SK-N-SH treated with all-trans-retinoic acid at 6 μM for 48 hours (cell line): ENCODE data around the gene LUC7L2.

Experiments used
- ARNTL ChIP-seq: fragments of 450-650 bp; formaldehyde crosslinking; IDR thresholded peaks from 2 replicates; pipeline ENCODE4 v1.5.0; 2020; ENCODE audit warnings: low read depth, mild to moderate bottlenecking, moderate library complexity, borderline replicate concordance
- ESRRG ChIP-seq: fragments of 250-450 bp; sonication (Bioruptor Pico); IDR thresholded peaks from 2 replicates; pipeline ENCODE4 v1.6.1; 2021; ENCODE audit warnings: mild to moderate bottlenecking
- PPARA ChIP-seq: fragments of 250-450 bp; sonication (Bioruptor Pico); IDR thresholded peaks from 2 replicates; pipeline ENCODE4 v1.5.0; 2020; ENCODE audit warnings: mild to moderate bottlenecking, borderline replicate concordance
- TF ChIP-seq, protein P1 (sequence below): fragments of 250-450 bp; sonication (Bioruptor Pico); IDR thresholded peaks from 2 replicates; pipeline ENCODE4 v1.5.1; 2021; ENCODE audit warnings: mild to moderate bottlenecking, moderate library complexity
- TF ChIP-seq, protein P2 (sequence below): fragments of 250-450 bp; sonication (Bioruptor Pico); IDR thresholded peaks from 2 replicates; pipeline ENCODE4 v1.8.0; 2020; ENCODE audit warnings: mild to moderate bottlenecking, moderate library complexity, borderline replicate concordance

DNA sequence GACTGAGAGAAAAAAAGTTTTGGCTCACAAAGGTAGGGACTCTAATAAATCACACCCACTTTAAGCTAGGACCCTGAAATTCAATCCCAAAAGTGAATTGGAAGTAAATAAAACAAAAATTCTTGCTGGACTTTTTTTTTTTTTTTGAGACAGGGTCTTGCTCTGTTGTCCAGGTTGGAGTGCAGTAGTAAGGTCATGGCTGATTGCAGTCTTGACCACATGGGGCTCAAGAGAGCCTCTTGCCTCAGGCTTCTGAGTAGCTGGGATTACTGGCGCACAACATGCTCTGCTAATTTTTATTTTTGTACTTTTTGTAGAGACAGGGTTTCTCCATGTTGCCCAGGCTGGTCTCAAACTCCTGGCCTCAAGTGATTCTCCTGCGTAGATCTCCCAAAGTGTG is 5.0 kb upstream of the LUC7L2 start:
- TF ChIP-seq PPARA (CRISPR knock-in tag) (no peak), ESRRG (CRISPR knock-in tag) (no peak), ARNTL (CRISPR knock-in tag) (no peak)
- TF ChIP-seq, protein P1, sequence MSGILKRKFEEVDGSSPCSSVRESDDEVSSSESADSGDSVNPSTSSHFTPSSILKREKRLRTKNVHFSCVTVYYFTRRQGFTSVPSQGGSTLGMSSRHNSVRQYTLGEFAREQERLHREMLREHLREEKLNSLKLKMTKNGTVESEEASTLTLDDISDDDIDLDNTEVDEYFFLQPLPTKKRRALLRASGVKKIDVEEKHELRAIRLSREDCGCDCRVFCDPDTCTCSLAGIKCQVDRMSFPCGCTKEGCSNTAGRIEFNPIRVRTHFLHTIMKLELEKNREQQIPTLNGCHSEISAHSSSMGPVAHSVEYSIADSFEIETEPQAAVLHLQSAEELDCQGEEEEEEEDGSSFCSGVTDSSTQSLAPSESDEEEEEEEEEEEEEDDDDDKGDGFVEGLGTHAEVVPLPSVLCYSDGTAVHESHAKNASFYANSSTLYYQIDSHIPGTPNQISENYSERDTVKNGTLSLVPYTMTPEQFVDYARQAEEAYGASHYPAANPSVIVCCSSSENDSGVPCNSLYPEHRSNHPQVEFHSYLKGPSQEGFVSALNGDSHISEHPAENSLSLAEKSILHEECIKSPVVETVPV (CRISPR knock-in tag) = no peak
- TF ChIP-seq, protein P2, sequence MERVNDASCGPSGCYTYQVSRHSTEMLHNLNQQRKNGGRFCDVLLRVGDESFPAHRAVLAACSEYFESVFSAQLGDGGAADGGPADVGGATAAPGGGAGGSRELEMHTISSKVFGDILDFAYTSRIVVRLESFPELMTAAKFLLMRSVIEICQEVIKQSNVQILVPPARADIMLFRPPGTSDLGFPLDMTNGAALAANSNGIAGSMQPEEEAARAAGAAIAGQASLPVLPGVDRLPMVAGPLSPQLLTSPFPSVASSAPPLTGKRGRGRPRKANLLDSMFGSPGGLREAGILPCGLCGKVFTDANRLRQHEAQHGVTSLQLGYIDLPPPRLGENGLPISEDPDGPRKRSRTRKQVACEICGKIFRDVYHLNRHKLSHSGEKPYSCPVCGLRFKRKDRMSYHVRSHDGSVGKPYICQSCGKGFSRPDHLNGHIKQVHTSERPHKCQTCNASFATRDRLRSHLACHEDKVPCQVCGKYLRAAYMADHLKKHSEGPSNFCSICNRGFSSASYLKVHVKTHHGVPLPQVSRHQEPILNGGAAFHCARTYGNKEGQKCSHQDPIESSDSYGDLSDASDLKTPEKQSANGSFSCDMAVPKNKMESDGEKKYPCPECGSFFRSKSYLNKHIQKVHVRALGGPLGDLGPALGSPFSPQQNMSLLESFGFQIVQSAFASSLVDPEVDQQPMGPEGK (CRISPR knock-in tag) = no peak
